NOMO-1 treated with dmso at 0.1 percent for 144 hours (cell line): ENCODE measurements around the gene NOC2L.
"Not testable (repeated sequence)": the region's sequence is repeated elsewhere in the genome, so short reads cannot be mapped to it uniquely, and the experiment has no call there.

Experiments
- DNase-seq: peaks from one replicate; lab custom pipeline; 2025; ENCODE audit not compliant: unreplicated experiment; lab: John Stamatoyannopoulos, UW

The NOC2L gene

DNA sequence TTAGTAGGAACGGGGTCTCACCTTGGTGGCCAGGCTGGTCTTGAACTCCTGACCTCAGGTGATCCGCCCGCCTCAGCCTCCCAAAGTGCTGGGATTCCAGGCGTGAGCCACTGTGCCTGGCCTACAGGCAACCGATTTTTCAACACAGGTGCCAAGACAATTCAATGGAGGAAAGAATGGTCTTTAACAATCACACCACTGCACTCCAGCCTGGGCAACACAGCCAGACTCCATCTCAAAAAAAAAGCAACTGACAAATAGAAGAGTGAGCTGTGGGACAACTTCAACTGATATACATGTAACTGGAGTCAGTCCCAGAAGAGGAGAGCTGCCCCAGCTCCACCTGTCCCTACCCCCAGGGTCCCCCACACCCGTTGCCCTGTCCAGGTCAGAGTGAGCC is 35.5 kb upstream of the NOC2L start:
- not testable (repeated sequence) for DNase-seq

DNA sequence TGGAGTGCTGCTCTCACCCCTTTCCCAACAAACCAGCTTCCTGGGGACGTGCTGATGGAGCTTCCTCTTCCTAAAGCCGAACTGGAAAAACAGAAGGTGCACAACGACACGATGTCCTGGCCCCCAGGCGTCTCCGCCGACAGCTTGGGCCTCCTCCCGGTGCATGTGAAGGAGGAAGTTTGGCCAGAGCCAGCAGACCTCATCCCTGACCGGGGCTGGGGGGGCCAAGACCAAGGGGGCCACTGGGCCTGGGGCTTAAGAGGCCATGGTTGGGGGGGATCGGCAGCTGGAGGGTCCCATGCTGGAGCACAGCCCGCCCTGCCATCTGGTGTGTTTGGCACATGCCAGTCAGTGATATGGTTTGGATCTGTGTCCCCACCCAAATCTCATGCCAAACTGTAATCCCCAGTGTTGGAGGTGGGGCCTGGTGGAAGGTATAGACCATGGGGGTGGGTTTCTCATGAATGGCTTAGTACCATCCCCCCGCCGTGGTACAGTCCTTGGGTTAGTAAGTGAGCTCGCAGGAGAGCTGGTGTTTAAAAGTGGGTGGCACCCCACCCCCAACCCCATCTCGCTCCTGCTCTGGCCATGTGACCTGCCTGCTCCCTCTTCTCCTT is 34.4 kb upstream of the NOC2L start:
- no peak for DNase-seq

DNA sequence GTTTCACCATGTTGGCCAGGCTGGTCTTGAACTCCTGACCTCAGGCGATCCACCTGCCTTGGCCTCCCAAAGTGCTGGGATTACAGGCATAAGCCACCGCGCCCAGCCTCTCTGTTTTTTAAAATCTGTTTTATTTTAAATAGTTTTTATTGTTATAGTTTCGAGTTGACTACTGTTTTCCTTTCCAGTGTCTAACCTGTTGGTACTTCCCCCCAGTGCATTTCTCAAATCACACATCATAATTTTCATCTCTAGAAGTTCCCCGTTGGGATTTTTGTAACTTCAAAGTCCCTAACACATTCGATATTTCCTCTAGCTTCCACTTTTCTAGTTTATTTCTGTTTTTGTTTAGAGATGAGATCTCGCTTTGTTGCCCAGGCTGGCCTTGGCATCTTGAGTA is 33.3 kb upstream of the NOC2L start:
- no peak for DNase-seq

DNA sequence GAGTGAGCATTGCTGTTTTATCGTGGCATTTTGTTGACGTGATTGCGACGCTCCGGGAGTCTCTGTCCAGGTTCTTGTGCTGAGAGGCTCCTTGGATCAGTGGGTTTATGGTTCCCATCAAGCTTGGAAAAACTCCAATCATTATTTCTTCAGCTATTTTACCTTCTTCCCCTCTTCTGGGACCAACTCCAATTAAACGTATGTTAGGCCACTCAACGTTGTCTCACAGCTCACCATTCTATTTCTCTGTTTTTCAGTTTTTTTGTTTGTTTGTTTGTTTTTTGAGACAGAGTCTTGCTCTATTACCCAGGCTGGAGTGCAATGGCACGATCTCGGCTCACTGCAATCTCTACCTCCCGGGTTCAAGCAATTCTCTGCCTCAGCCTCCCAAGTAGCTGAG is 32.8 kb upstream of the NOC2L start:
- no peak for DNase-seq

DNA sequence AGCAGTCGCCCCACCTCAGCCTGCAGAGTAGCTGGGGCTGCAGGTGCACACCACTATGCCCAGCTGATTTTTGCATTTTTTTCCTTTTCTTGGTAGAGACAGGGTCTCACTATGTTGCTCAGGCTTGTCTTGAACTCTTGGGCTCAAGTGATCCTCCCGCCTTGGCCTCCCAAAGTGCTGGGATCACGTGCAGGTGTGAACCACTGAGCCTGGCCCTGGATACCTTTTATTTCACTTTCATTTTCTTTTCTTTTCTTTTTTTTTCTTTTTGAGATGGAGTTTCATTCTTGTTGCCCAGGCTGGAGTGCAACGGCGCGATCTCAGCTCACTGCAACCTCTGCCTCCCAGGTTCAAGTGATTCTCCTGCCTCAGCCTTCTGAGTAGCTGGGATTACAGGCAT is 32.2 kb upstream of the NOC2L start:
- not testable (repeated sequence) for DNase-seq

DNA sequence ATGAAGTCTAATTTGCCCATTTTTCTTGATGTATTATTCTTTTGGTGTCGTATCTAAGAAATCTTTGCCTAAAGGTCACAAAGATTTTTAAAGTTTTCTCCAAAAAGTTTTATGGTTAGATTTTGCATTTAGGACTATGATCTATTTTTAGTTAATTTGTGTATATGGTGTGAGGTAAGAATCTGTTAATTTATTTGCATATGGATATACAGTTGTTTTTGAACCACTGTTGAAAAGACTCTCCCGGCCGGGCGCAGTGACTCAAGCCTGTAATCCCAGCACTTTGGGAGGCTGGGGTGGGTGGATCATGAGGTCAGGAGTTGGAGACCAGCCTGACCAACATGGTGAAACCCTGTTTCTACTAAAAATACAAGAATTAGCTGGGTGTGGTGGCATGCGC is 29.0 kb upstream of the NOC2L start:
- not testable (repeated sequence) for DNase-seq

DNA sequence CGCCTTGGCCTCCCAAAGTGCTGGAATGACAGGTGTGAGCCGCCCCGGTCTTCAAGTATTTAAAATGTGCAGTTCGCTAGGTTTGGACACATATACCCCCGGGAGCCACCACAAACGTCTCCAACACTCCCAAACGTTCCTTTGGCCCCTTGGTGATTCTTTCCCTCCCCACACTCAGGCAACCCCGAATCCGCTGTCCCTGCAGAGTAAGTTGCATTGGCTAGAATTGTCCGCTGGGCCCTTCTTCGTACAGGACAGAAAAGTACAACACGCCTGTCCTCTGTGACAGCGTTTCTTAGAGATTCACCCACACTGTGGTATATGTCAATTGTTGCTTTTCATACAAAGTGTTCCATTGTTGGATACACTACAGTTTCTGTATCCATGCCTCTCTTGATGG is 26.1 kb upstream of the NOC2L start:
- DNase-seq = no peak

DNA sequence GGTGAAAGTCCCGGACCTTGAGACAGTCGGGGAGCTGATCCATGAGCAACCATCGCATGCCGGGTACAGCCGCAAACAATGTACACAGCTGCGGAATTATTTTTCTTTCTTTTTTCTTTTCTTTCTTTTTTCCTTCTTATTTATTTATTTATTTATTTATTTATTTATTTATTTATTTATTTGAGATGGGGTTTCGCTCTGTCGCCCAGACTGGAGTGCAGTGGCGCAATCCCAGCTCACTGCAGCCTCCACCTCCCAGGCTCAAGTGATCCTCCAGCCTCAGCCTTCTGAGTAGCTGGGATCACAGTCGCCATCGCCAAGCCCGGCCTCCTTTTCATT is 25.4 kb upstream of the NOC2L start:
- no peak for DNase-seq

DNA sequence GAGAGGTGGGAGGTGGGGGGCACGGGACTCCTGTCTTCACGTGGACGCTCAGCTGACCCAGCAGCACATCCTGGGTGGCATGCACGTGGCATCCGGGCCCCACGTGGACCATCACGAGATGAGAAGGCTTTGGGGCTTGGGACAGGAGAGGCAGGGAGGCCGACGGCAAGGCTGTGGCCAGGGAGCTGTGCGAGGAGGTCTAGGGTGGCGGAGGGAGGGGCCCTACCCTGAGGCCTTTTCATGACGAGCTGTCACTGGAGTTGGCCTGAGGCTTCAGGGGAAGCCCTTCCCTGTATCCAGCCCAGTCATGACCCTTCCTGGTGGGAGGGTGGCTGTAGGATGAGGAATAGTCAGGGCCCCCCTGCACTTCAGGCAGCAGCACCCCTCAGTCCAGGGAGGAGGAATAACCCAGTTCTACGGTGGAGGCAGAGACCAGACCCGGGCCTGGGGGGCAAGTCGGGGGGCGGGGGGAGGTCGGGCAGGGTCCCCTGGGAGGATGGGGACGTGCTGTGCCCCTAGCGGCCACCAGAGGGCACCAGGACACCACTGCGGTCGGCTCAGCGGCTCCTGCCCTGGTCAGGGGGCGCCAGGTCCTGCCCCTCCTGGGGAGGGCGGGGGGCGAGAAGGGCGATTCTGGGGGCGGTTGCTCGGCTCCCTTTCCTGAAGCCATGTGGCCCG is 24.9 kb upstream of the NOC2L start:
- DNase-seq = no peak

DNA sequence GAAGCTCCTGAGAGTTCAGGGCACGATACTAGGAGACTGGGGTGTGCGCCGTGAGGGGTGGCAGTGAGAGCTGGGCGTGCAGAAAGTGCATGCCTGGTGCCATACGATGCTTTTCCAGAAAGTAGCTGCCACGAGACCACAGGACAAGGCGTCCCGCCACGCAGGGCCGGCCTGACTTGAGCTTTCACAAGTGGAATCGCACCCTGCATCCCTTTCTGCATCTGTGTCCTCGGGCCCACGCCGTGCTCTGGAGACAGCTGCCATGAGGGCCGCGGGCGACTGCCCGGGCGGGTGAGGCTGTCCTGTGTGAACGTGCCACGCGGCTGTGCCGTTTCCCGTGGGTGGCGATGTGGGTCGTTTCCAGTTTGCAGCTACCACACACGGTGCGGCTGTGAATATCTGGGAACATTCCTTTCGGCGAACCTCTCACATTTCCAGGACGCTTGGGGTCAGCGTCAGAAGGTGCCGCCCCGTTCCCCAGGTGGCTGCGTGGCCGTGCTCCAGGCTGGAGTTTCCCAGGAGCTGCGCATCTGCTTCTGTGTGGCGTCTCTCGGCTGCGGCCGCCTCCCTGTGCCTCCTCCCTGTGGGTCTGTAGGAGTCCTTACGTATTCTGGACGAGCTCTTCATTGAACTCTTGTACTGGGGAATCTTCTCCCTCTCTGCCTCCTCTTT is 23.8 kb upstream of the NOC2L start:
- no peak for DNase-seq

DNA sequence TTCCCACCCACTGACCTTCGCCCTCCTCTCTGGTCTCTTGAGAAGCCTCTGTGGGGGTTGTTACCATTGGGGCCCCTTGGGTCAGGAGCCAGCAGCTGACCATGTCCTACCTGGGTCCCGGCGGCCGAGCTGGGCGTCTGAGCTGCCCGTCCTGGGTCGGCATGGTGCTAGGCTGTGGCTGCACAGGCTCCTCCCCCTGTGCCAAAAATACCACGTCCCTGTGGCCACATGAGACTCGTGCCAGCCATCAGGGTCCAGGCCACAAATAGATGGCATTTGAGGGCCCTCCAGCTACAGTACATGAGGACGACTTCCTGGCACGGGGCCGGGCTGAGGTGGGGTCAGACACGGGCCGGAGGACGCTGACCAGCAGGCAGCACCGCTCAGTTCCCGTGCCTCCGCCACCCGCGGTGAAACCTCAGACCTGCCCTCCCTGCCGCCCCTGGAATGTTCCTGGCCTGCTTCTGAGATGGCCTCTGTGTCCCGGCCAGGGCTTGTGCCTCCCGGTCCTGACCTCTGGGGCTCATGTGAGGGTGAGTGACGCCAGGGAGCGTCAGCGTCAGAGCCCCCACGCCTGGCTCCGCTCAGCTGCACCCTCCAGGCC is 23.0 kb upstream of the NOC2L start, which contains the start of gene PERM1:
TSS of gene PERM1 (minus strand) at position 139 of the 604 bp plus-strand sequence. CDS start 1,064 bp downstream, outside the sequence.
- no peak for DNase-seq

DNA sequence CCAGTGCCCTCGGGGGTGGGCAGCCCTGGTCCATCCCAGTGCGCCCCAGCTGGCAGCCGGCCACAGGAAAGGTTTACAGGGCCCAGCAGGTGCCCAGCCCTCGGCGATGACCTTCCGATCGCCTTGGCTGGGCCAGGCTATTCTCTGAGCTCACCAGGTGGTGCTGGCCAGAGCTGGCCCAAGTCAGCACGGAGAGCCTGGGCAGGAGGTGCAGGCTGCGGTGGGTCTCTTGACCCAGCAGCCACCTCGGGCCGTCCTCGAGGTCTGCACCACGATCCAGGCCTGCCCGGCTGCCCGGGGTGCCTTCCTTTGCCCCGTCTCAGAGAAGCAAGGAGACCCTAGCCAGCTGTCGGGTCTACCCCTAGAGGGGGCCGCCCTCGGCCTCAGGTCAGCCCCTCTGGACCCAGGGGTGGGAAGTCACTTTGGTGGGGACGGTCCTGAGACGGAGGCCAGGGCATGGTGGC is 22.5 kb upstream of the NOC2L start:
- DNase-seq = no peak

DNA sequence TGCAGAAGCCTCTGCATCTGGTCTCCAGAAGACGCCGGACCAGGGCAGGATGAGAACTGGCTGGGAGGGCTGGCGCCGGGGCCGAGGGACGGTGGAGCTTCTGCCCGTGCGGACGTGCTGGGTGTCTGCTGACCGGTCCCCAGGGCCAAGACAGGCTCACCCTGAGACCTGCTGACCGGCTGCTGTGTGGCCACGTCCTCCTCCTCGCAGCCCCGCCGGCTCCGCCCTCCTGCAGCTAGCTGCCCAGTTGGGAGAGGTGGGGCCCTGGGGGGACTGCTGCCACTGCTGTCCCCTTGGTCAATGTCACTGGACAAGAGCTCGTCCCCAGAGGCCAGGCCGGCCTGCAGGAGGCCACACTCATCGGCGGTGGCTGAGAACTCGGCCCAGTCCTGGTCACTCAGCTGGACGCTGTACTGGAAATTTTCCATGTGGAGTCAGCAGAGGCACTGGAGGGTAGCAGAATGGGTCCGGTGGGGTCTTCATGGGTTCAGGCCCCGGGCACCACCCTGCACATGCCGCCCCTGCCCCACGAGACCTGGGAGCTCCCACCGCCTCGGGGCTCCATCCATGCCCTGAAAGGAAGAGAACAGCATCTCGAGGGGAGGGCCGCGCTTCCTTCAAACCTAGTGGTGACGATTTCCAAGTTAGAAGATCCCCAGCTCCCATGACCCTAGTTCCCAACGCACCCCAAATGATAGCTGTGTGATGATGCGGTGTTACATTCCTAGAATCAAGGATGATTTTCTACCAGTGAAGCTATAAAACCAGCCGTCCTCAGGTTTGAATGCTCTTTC is 21.7 kb upstream of the NOC2L start:
- DNase-seq = no peak

DNA sequence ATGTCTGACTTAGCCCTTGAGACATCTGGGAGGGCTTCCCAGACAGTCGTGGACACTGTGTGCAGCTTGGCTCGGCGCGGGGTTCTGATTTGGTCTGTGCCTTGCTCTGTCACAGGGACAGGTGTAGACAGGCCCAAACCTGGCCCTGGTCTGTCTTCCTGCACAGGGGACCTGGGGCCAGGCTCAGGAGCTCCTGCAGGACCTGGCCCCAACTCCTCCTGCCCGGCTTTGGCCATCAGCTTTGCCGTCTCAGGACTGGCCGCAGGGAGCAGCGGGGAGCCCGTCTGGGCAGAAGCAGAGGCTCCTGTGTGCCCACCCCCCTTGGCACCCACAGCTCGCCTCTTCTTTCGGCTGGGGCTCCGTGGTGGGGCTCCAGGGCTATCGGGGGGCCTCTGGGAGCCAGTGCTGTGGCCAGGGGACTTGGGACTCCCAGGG is 21.1 kb upstream of the NOC2L start:
- no peak for DNase-seq

DNA sequence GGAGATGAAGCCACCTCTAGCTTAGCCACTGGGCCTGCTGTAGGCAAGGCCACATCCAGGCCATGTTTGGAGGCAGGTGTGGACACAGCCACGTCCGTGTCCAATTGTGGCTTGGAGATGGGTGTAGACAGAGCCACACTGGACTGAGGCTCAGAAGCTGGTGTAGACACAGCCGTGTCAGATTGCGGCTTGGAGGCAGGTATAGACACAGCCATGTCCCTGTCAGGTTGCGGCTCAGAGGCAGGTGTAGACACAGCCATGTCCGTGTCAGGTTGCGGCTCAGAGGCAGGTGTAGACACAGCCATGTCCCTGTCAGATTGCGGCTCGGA is 20.7 kb upstream of the NOC2L start:
- no peak for DNase-seq

DNA sequence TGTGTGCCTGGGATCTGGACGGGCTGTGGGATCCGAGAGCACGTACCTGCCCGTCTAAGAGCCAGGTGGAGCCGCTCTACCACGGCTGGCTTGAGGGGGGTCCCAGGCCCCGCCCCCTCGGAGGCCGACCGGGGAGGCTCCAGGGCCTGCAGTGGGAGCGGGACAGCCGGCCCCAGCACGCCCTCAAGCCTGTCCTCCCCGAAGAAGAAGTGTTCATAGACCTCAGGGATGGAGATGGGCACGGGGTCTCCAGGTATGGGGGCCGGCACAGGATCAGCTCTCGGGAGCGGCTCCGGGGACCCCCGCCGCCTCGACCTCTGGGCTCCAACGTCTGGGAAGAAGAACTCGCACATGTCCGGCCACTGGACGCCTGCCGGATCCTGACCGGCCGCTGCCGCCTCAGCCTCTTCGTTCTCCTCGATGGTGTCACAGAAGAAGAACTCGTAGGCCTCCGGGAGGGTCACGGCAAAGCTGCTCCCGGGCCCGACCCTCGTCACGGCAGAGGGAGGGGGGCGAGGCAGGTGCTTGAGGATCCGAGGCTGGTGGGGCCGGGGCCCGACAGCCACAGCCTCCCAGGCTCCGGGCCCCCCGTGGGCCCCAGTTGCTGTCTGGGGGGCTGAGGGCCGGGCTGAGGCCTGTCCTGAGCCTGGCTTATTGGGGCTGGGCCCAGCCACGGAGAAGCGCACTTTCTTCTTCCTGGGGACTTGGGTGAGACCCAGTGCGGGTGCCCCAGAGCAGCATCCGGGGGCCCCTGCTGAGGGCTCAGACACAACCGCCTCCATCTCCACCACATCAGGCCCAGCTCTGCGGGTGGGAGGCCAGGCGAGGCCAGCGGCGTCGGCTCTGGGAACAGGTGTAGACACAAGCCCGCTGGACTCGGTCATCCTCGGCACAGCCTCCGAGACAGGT is 20.0 kb upstream of the NOC2L start:
- DNase-seq = no peak

DNA sequence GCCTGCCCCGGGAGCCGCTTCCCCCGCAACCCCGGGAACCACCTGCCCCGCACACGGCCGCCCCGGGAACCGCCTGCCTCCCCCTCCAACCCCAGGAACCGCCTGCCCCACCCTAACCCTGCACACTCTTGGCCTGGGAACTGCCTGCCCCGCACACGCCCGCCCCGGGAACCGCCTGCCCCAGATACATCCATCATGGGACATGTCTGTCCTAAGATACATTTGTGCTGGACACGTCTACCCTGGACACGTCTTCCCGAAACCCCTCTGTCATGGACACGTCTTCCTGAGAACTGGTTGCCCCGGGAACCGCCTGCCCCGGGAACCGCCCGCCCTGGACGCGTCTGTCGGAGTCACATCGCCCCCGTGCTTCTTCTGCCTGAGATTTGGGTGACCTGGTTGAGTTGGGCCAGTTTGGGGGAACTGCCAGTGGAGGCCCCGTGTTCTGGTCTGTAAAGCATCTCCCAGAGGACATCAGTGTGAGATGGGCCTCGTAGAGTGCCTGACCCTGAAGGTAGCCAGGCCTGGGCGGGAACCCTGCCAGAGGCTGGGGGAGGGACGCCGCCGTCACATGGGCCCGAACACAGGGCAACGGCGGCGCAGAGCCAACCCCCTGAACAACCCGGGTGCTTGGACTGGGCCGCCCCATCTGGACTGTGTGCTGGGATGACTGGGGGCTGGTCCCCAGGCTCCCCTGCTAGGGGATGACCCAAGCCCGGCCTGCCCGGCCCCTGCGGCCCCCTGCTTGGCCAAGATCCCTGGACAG is 19.2 kb upstream of the NOC2L start:
- DNase-seq = no peak

DNA sequence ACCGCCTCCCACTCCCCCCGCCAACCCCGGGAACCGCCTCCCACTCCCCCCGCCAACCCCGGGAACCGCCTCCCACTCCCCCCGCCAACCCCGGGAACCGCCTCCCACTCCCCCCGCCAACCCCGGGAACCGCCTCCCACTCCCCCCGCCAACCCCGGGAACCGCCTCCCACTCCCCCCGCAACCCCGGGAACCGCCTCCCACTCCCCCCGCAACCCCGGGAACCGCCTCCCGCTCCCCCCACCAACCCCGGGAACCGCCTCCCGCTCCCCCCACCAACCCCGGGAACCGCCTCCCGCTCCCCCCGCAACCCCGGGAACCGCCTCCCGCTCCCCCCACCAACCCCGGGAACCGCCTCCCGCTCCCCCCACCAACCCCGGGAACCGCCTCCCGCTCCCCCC is 17.7 kb upstream of the NOC2L start:
- not testable (repeated sequence) for DNase-seq

DNA sequence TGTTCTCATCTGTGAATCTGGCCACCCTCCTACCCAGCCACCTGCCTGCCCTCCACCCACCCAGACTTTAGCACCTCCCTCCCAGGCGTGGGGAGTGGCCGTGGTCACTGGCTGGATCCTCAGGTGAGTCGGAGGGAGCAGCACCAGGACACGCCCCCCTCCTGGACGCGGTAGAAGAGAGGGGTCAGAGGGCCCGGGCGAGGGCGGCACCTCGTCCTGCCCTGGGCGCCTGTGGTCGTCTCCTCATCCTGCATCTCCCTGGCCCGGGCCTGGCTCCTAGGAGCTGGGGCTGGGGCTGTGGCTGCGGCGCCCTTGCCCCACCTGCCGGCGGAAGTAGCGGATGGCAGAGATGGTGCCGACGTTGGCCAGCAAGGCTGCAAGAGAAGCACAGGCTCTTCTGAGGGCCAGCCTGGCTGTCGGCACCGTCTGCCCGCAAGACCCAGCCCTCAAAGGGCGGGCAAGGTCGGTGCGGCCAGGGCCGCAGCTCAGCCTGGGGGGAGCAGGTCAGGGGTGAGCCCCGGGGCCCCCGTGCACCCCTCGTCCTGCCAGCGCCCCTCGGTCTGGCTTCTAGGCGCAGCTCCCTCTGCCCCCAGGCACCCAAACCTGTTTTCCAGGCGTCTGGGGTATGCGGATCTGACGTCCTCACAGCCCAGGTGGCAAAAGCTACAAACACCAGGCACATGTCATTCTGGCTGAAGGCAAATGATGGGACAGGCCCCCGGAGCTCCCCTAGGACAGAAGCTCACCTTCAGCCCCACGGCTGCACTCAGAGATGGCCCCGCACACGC is 17.0 kb upstream of the NOC2L start:
- peak; percentile 41 for DNase-seq
